Measurements from ENCODE around the gene FAM161A.
"Not testable (repeated sequence)": the region's sequence is repeated elsewhere in the genome, so short reads cannot be mapped to it uniquely, and the experiment has no call there.

- TF ChIP-seq CTCF, POLR2A (IDR thresholded peaks at IDR 0.05): not testable (repeated sequence)
Observed at GRCh38 chr2:61808693-61809092, 45.2 kb downstream of the FAM161A start.

All from testis (tissue), 2 donors.